Lower leg skin (tissue), 4 donors: ENCODE measurements around the gene BTBD18. TPM values are rescaled to one million over a fixed set of nuclear protein-coding genes. Genes with fewer than 3 reads are reported as not detected.

Experiments used
- DNase-seq, 2 donors: peaks; one replicate each; pipeline ENCODE4 v3.0.0-alpha.2; 2019; ENCODE audit warnings: low spot score in 2 of 2
- H3K4me3 ChIP-seq: fragments of 200-600 bp; sonication (generic); 2 replicates; pipeline ENCODE4 v1.5.1; 2017; ENCODE audit warnings: mild to moderate bottlenecking, low read depth; ENCODE audit not compliant: poor library complexity, severe bottlenecking
- CTCF ChIP-seq, 3 donors: fragments of 450-650 bp; IDR thresholded peaks; one replicate each; pipeline ENCODE4 v1.5.1; 2016; ENCODE audit warnings: antibody characterized with exemption in 3 of 3, mild to moderate bottlenecking in 3 of 3, moderate library complexity in 2 of 3
- POLR2A ChIP-seq, 2 donors: fragments of 450-650 bp; IDR thresholded peaks; one replicate each; pipeline ENCODE4 v1.6.1; 2016 to 2017; ENCODE audit warnings: antibody characterized with exemption in 2 of 2, mild to moderate bottlenecking in 1 of 2, moderate library complexity in 1 of 2
- WGBS, 2 donors: methylation state at CpG; one replicate each; pipeline ENCODE4 v1.1.5; 2018; 5-methylcytosine and 5-hydroxymethylcytosine counted together
- intact Hi-C: fragments of 100-400 bp; cut with DNase I; formaldehyde crosslinking; loops from one replicate; pipeline ENCODE4 v1.15.0; 2023; ENCODE audit warnings: low total_unique reads
- total RNA-seq, 4 donors: library from RNA; depleted of rRNA; stranded (reverse); fragments of >200 nt; gene quantifications; one replicate each; pipeline ENCODE4 v1.1.0, GENCODE V29; 2016

BTBD18 gene, protein sequence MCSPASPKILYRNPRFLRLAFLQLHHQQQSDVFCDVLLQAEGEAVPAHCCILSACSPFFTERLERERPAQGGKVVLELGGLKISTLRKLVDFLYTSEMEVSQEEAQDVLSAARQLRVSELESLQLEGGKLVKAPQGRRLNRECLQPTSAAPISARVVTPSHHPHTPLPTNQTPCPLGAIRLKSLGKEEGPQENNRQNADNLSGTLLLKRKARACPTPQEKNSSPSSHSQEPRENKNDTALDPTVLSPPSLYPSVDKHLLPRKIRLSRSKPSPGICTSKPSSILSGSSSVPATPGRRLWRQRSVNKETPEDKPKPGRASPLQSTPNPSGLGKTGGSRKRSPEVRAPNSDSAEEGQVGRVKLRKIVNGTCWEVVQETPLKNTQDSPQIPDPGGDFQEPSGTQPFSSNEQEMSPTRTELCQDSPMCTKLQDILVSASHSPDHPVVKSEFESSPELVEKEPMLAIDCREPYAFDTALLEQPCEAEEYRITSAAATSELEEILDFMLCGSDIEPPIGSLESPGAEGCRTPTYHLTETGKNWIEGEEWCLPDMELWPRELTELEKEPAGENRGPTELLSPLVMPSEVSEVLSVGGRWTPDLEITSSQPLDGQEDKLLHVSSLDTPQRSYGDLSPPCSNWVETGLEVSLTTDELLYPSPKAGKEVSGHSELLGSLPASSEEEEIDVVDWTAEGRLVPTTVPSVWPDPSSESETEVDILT
- total RNA-seq = not detected

GRCh38 chr11:57751676-57752253 is at the start of gene BTBD18:
Gene BTBD18 (minus strand): TSS chr11:57751819. CDS start chr11:57751188, 631 bp downstream.
- no peak for DNase-seq
- no peak for TF ChIP-seq CTCF (IDR thresholded peaks at IDR 0.05)
- TF ChIP-seq POLR2A (IDR thresholded peaks at IDR 0.05) = no peak
- no peak within 1 kb of the TSS for H3K4me3 ChIP-seq
- WGBS, 2 donors = 57% methylated on average over 10 of the region's 10 CpGs
- intact Hi-C loops = no loop called here

DNA sequence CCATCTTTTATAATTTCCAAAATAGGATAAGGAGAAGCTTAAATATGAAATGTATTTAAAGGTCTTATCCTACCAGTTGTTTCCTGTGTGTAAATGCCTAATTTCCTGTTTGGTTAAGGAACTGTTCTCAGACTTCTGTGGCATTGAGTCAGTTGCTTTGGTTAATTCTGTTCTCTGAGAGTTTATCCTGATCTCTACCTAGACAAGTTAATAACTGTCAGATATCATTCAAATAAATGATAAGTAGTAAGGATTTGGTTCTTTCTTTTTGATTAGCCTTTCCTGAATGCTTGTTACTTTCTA is 49.5 kb upstream of the BTBD18 start:
- no peak overlapping the region for H3K4me3 ChIP-seq
- TF ChIP-seq POLR2A (IDR thresholded peaks at IDR 0.05) = no peak
- no peak for TF ChIP-seq CTCF (IDR thresholded peaks at IDR 0.05)
- intact Hi-C loops = no loop called here
- no peak for DNase-seq

DNA sequence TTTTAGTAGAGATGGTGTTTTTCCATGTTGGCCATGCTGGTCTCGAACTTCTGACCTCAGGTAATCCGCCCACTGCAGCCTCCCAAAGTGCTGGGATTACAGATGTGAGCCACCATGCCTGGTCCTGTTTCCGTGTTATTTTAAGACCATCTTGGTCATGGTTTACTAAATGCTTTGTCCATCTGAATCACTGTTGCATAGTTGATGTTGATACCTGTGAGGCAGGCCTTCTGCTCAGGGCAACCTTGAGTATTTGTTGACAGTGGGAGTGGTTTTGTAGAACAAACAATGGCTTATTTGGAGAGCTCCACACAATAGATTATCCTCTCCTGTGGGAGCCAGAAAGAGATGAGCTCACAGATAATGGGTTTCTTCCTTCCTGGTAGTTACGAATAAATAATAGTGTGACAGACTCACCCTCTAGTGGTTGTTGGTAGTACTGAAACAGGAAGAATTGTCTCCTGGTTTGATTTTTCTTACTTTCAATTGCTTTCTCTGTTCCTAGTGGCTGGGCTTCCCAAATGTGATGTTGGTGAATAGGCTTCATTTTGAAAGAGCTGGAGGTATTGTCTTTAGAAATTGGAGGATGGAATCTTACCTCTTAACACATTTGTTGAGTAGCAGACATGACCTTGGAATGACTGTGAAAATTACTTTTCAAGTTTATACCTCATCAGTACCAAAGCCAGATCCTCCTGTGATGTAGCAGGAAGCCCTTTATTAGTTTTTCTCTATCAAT is 49.0 kb upstream of the BTBD18 start:
- intact Hi-C loops = no loop called here
- WGBS, 2 donors = 48 to 52% methylated on average over 4 of the region's 4 CpGs
- peak in 1 of 2 donors; percentile 28 for DNase-seq

GRCh38 chr11:57798905-57799559 is 47.4 kb upstream of the BTBD18 start:
- peak; percentile 67 to 84 for DNase-seq
- TF ChIP-seq CTCF (IDR thresholded peaks at IDR 0.05) (no peak), POLR2A (IDR thresholded peaks at IDR 0.05) (no peak)
- WGBS, 2 donors = 4 to 13% methylated on average over 1 of the region's 1 CpG
- intact Hi-C loops = no loop called here
- no peak overlapping the region for H3K4me3 ChIP-seq

More for the DNA sequence above, 49.0 kb upstream of the BTBD18 start:
- no peak for TF ChIP-seq POLR2A (IDR thresholded peaks at IDR 0.05)
- TF ChIP-seq CTCF (IDR thresholded peaks at IDR 0.05) = peak in 1 of 3 donors; percentile 68
- H3K4me3 ChIP-seq = no peak overlapping the region

- intact Hi-C loops = no loop called here
- no peak for DNase-seq
- WGBS, 2 donors = 55 to 62% methylated on average over 8 of the region's 8 CpGs
- no peak overlapping the region for H3K4me3 ChIP-seq
- no peak for TF ChIP-seq POLR2A (IDR thresholded peaks at IDR 0.05)
- TF ChIP-seq CTCF (IDR thresholded peaks at IDR 0.05) = no peak
Measured at GRCh38 chr11:57793351-57794115, 41.9 kb upstream of the BTBD18 start.
